Brain microvascular endothelial cell (primary cell): ENCODE data around the gene CCDC134.
A peak's percentile ranks its signal among the peaks of the same experiment; 100 is the strongest.

Experiments used
- DNase-seq: peaks from one replicate; pipeline ENCODE4 v3.0.0-alpha.2; 2020
- H3K27ac ChIP-seq: fragments of 250-450 bp; sonication (Bioruptor Pico); 2 replicates; pipeline ENCODE4 v1.5.1; 2020; ENCODE audit warnings: mild to moderate bottlenecking, moderate library complexity
- H3K27me3 ChIP-seq: fragments of 250-450 bp; sonication (Bioruptor Pico); replicated peaks from 2 replicates; pipeline ENCODE4 v1.5.1; 2020; ENCODE audit warnings: mild to moderate bottlenecking
- H3K36me3 ChIP-seq: fragments of 250-450 bp; sonication (Bioruptor Pico); replicated peaks from 2 replicates; pipeline ENCODE4 v1.5.1; 2020; ENCODE audit warnings: mild to moderate bottlenecking
- H3K4me3 ChIP-seq: 2 replicates; pipeline ENCODE4 v1.5.1; 2011; ENCODE audit warnings: low read depth, mild to moderate bottlenecking, control low read depth, low read length, moderate library complexity
- in situ Hi-C: cut with HindIII; loops from 2 replicates; pipeline ENCODE4 v1.10.0; 2017; ENCODE audit warnings: low sequenced_read_pairs, low pct_ligation_motif_present
- TF ChIP-seq, protein P1 (sequence below): IDR thresholded peaks from 2 replicates; pipeline ENCODE4 v1.5.1; 2011; ENCODE audit warnings: low read depth, mild to moderate bottlenecking, moderate library complexity, low read length, control low read depth, inconsistent platforms; ENCODE audit errors: missing control alignments

The CCDC134 gene

DNA sequence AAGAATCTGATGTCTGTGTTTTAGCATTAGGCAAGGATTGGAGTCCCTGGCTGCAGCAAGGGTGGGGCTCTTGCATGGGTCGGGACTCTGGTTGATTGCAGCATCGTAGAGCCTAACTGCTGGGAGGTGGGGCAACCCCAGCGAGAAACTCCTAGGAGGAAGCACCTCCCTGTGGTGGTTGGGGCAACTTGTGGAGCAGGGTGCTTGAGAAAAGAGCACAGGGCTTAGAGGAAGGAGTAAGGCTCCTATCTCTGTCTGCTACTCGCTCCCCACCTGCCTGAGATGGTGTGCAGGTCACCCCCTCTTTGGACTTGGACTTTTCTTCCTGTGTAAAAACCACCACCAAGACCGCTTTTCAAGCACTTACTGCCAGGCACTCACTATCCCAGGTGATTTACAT is 48.0 kb downstream of the CCDC134 start:
- no peaks in the 10 kb centered on the region for H3K27me3 ChIP-seq
- no peak for DNase-seq
- no peak overlapping the region for H3K4me3 ChIP-seq
- H3K27ac ChIP-seq: no peak overlapping the region
- H3K36me3 ChIP-seq: no peaks in the 10 kb centered on the region
- in situ Hi-C loops: no loop called here
- TF ChIP-seq, protein P1, sequence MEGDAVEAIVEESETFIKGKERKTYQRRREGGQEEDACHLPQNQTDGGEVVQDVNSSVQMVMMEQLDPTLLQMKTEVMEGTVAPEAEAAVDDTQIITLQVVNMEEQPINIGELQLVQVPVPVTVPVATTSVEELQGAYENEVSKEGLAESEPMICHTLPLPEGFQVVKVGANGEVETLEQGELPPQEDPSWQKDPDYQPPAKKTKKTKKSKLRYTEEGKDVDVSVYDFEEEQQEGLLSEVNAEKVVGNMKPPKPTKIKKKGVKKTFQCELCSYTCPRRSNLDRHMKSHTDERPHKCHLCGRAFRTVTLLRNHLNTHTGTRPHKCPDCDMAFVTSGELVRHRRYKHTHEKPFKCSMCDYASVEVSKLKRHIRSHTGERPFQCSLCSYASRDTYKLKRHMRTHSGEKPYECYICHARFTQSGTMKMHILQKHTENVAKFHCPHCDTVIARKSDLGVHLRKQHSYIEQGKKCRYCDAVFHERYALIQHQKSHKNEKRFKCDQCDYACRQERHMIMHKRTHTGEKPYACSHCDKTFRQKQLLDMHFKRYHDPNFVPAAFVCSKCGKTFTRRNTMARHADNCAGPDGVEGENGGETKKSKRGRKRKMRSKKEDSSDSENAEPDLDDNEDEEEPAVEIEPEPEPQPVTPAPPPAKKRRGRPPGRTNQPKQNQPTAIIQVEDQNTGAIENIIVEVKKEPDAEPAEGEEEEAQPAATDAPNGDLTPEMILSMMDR: no peak

DNA sequence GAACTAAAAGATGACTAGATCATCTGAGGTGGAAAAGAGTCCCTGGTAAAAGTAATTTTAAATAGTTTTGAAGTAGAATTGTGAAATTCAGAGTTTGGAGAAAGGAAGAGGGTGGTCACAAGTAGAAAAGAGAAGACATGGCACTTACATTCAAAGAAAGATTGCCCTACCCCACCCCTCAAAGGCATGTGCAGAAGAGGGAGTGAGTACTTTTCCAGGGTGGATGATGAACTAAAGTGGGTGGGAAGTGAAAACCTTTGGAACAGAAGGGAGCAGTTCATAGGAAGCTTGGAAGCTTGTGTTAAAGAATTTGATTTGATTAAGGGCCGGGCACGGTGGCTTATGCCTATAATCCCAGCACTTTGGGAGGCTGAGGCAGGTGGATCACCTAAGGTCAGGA is 56.0 kb downstream of the CCDC134 start:
- no peaks in the 10 kb centered on the region for H3K36me3 ChIP-seq
- in situ Hi-C loops: no loop called here
- H3K4me3 ChIP-seq: no peak overlapping the region
- H3K27ac ChIP-seq: no peak overlapping the region
- H3K27me3 ChIP-seq: no peaks in the 10 kb centered on the region
- TF ChIP-seq, protein P1: no peak
- no peak for DNase-seq

DNA sequence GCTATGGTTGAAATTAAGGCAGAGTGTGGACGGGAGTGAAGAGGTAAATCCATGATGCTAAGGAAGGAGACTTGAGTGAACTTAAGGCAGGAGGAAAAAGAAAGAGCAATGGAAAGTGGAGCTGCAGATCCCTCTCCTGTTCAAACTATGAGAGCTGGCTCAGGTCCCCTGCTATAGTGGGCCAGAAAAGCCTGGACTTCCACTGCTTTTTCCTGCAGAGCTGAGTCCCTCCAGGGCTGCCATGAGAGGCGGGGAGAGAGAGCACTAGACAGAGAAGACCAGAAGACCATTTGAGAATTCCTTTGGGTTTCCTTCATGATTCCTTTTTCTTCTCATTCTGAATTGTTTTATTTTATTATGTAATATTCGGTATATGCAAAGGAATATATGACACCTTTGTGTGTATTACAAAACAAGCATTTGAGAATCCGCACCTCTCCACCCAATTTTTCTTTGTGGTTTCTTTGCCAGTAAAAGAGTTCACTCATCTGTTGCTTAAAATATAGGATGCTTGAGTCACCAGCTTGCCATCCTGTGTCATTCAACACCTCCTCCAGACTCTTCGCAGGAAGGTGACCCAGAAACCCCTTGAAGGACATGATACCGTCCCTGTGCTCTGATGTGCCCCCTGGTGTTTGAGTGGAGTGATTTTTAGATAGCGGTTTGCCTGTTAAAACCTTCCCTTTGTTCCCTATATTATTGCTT is 56.8 kb downstream of the CCDC134 start:
- no peak overlapping the region for H3K27ac ChIP-seq
- DNase-seq: peak; percentile 41
- H3K36me3 ChIP-seq: no peaks in the 10 kb centered on the region
- H3K27me3 ChIP-seq: no peaks in the 10 kb centered on the region
- in situ Hi-C loops: no loop called here
- TF ChIP-seq, protein P1: peak; percentile 82
- no peak overlapping the region for H3K4me3 ChIP-seq

DNA sequence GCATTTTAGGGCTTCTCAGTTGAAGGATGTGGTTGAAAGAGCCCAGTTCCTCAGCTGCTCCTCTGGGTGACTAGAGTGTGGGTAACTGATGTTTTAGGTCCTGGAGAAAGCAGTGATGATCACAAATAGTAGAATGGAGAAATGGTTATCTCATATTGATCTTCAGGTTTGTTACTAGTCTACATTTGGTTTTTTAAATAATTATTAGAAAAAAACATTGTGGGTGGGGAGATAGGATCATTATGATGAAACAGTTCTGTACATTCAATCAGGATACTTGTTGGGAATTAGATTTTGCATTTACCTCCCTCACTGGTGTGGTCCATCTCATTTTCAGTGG is 57.4 kb downstream of the CCDC134 start:
- H3K27me3 ChIP-seq: no peaks in the 10 kb centered on the region
- H3K4me3 ChIP-seq: no peak overlapping the region
- in situ Hi-C loops: no loop called here
- TF ChIP-seq, protein P1: no peak
- no peak for DNase-seq
- no peak overlapping the region for H3K27ac ChIP-seq
- no peaks in the 10 kb centered on the region for H3K36me3 ChIP-seq

DNA sequence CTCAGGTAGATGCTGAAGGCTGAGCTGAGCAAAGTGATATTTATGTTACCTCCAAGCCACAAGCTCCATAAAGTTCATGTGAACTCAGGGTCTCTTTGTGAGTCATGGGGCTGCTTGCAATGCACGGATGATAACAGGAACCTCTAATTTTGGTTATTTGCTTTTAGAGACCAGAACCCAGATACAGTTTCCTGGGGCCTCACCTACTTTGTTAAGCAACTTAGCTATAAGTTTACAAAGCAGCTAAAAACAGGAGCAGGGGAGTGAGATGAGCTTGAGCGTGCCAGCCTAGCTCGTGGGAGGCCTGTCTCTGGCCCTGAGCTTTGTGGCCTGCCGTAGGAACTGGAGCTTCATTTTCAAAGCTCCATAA is 61.7 kb downstream of the CCDC134 start:
- in situ Hi-C loops: no loop called here
- no peak for DNase-seq
- H3K36me3 ChIP-seq: peaks cover 4% of the 10 kb centered on the region
- H3K27me3 ChIP-seq: no peaks in the 10 kb centered on the region
- H3K4me3 ChIP-seq: no peak overlapping the region
- H3K27ac ChIP-seq: peak overlapping the region; percentile 18
- TF ChIP-seq, protein P1: no peak

DNA sequence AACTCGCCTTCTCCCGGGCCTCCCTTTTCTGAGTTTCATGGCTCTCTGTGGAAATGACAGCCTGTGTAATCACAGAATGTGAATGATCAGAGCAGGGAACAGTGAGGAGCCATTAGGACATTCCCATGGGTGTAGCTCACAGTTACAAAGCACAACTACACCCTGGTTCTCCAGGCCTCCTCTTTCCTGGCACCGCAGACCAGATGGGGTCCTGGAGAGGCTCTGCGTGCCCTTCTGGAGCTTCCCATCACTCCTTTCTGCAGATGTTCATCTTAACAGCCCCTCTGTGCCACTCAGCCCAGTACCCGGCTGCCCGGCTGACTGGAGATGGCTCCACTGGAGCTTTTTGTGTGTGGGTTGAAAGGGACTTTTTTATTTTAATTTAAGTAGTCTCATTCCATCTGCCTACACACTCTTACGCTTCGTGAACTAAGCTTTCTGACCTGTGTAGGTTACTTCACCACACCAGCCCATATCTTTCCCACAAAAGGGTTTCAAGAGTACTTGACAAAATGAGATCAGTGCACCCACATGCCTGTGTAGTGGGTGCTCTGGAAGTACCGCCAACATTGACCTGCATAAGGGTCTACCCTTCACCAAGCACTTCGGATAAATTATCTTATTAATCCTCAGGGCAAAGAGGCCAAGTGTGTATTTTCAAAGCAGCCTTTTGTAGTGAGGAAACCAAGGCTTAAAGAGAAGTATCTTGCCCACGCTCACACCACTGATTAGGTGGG is 62.2 kb downstream of the CCDC134 start:
- Histone ChIP-seq H3K27me3 (no peaks in the 10 kb centered on the region), H3K27ac (peak overlapping the region; percentile 18), H3K36me3 (peaks cover 8% of the 10 kb centered on the region), H3K4me3 (no peak overlapping the region)
- TF ChIP-seq, protein P1: no peak
- DNase-seq: no peak
- in situ Hi-C loops: no loop called here
